Measurements from ENCODE around the gene XPO4. TPM values are rescaled to one million over a fixed set of nuclear protein-coding genes. Genes with fewer than 3 reads are reported as not detected.

The XPO4 gene
- total and polyA plus RNA-seq, 2 donors (not counting 1 experiment from before 2014, with no cell fraction given), result 10.5 to 17.2 TPM

DNA sequence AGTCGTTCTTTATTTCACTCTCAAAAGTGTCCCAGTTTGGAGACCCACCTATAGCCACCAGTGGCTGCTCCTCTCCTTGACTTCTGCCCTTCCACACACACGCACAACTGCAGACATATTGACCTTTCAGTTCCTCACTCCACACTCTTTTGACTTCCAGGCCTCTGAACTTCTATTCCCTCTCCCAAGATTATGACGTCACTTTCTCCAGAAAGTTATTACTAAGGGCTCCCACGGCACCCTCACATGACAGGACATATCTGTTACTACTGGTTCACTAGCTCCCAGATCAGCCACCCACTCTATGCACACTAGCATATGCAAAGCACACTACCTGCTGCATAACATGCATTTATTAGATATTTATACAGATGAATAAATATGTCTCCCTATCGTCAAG lies 45.9 kb downstream of the XPO4 start:
- Histone ChIP-seq H3K79me2 (ENCODE audit: control insufficient read depth, insufficient read depth, low read length) (no peaks in the 10 kb centered on the region), H3K4me3 (replicated peaks in 1 of 4; ENCODE audit: control extremely low read depth in 1 of 4, insufficient read depth in 1 of 4, low read depth in 3 of 4, low read length in 4 of 4) (no peak overlapping the region), H3K27me3 (ENCODE audit: control insufficient read depth, insufficient read depth, low read length) (no peaks in the 10 kb centered on the region), H3K4me2 (ENCODE audit: extremely low read depth, insufficient read depth, low read length) (no peak overlapping the region), H3K9me3 (ENCODE audit: control insufficient read depth, insufficient read depth, low read depth, low read length) (no peaks in the 10 kb centered on the region), H3K4me1 (ENCODE audit: control insufficient read depth, extremely low read depth, insufficient read depth, low read length) (no peaks in the 10 kb centered on the region), H3K36me3 (ENCODE audit: control insufficient read depth, insufficient read depth, low read length) (no peaks in the 10 kb centered on the region), H3K27ac (ENCODE audit: insufficient read depth, low read length) (no peak overlapping the region), H2AFZ (ENCODE audit: low read length) (no peak overlapping the region), H4K20me1 (ENCODE audit: control insufficient read depth, extremely low read depth, insufficient read depth, low read length) (no peaks in the 10 kb centered on the region), H3K9ac (ENCODE audit: insufficient read depth, low read length) (no peak overlapping the region)
- DNase-seq (ENCODE audit: low read depth in 2 of 2), result no peak
- TF ChIP-seq EZH2 (IDR thresholded peaks at IDR 0.05; ENCODE audit: low read length, missing control alignments), result no peak
- no peak for TF ChIP-seq CTCF (conservative IDR thresholded peaks at IDR 0.05 in 1 of 2, IDR thresholded peaks at IDR 0.05 in 1 of 2; ENCODE audit: low read depth in 1 of 2, low read length in 2 of 2)

- DNase-seq (ENCODE audit: low read depth in 2 of 2), result peak in 1 of 2 donors; percentile 87
- Histone ChIP-seq H4K20me1 (ENCODE audit: control insufficient read depth, extremely low read depth, insufficient read depth, low read length) (no peaks in the 10 kb centered on the region), H3K4me2 (ENCODE audit: extremely low read depth, insufficient read depth, low read length) (no peak overlapping the region)
Measured at GRCh38 chr13:20851844-20852402, 50.6 kb downstream of the XPO4 start.

DNA sequence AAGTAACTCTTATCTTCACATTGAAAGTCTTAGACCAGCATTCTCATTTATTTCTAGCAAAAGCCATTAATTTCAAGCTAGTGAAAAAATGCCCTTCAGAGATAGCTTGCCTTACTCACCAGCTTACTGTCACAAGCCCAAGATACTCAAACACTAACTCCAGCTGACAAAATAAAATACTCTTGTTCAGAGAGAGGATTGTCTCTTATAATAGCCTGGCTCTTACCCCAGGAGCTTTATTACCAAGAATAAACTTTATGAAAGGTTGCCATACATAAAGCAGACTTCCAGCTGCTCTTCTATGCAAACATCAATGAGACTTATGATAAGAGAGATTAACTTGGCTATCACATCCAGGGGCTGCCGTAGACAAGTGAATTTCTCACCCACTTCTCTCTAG lies 53.6 kb downstream of the XPO4 start:
- Histone ChIP-seq H3K4me2 (ENCODE audit: extremely low read depth, insufficient read depth, low read length) (no peak overlapping the region), H4K20me1 (ENCODE audit: control insufficient read depth, extremely low read depth, insufficient read depth, low read length) (no peaks in the 10 kb centered on the region), H3K9me3 (ENCODE audit: control insufficient read depth, insufficient read depth, low read depth, low read length) (no peaks in the 10 kb centered on the region), H3K36me3 (ENCODE audit: control insufficient read depth, insufficient read depth, low read length) (no peaks in the 10 kb centered on the region), H3K79me2 (ENCODE audit: control insufficient read depth, insufficient read depth, low read length) (no peaks in the 10 kb centered on the region), H3K4me1 (ENCODE audit: control insufficient read depth, extremely low read depth, insufficient read depth, low read length) (no peaks in the 10 kb centered on the region), H2AFZ (ENCODE audit: low read length) (no peak overlapping the region), H3K27ac (ENCODE audit: insufficient read depth, low read length) (no peak overlapping the region), H3K4me3 (replicated peaks in 1 of 4; ENCODE audit: control extremely low read depth in 1 of 4, insufficient read depth in 1 of 4, low read depth in 3 of 4, low read length in 4 of 4) (no peak overlapping the region), H3K27me3 (ENCODE audit: control insufficient read depth, insufficient read depth, low read length) (no peaks in the 10 kb centered on the region), H3K9ac (ENCODE audit: insufficient read depth, low read length) (no peak overlapping the region)
- peak; percentile 35 to 65 for DNase-seq (ENCODE audit: low read depth in 2 of 2)
- TF ChIP-seq CTCF (conservative IDR thresholded peaks at IDR 0.05 in 1 of 2, IDR thresholded peaks at IDR 0.05 in 1 of 2; ENCODE audit: low read depth in 1 of 2, low read length in 2 of 2) (no peak), EZH2 (IDR thresholded peaks at IDR 0.05; ENCODE audit: low read length, missing control alignments) (no peak)

More at GRCh38 chr13:20851844-20852402, 50.6 kb downstream of the XPO4 start:
- Histone ChIP-seq H3K4me1 (ENCODE audit: control insufficient read depth, extremely low read depth, insufficient read depth, low read length) (no peaks in the 10 kb centered on the region), H3K4me3 (replicated peaks in 1 of 4; ENCODE audit: control extremely low read depth in 1 of 4, insufficient read depth in 1 of 4, low read depth in 3 of 4, low read length in 4 of 4) (no peak overlapping the region), H3K27me3 (ENCODE audit: control insufficient read depth, insufficient read depth, low read length) (no peaks in the 10 kb centered on the region), H3K9ac (ENCODE audit: insufficient read depth, low read length) (no peak overlapping the region), H3K9me3 (ENCODE audit: control insufficient read depth, insufficient read depth, low read depth, low read length) (no peaks in the 10 kb centered on the region), H2AFZ (ENCODE audit: low read length) (no peak overlapping the region), H3K27ac (ENCODE audit: insufficient read depth, low read length) (no peak overlapping the region), H3K79me2 (ENCODE audit: control insufficient read depth, insufficient read depth, low read length) (no peaks in the 10 kb centered on the region), H3K36me3 (ENCODE audit: control insufficient read depth, insufficient read depth, low read length) (no peaks in the 10 kb centered on the region)
- no peak for TF ChIP-seq EZH2 (IDR thresholded peaks at IDR 0.05; ENCODE audit: low read length, missing control alignments)
- TF ChIP-seq CTCF (conservative IDR thresholded peaks at IDR 0.05 in 1 of 2, IDR thresholded peaks at IDR 0.05 in 1 of 2; ENCODE audit: low read depth in 1 of 2, low read length in 2 of 2), result no peak
